ENCODE measurements around the gene C2orf69.
"Not testable (repeated sequence)": the region's sequence is repeated elsewhere in the genome, so short reads cannot be mapped to it uniquely, and the experiment has no call there.

Gene C2orf69

DNA sequence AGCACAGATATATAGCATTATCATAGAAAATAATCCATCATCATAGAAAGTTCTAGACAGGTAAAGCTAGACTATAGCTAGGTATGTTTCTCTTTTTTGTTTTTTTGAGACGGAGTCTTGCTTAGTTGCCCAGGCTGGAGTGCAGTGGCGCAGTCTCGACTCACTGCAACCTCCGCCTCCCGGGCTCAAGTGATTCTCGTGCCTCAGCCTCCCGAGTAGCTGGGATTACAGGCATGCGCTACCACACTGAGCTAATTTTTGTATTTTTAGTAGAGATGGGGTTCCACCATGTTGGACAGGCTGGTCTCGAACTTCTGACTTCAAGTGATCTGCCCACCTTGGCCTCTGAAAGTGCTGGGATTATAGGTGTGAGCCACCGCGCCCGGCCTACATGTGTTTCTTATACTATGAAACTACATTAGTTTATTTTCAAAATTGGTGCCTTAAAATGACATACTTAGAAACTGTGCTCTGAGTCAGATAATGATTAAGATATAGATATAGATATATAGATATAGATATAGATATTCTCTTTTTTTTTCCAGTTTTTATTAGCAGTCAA, 1.5 kb downstream of the C2orf69 start:
- not testable (repeated sequence) for DNase-seq (ENCODE audit: extremely low read depth in 1 of 2, low read depth in 1 of 2)

DNA sequence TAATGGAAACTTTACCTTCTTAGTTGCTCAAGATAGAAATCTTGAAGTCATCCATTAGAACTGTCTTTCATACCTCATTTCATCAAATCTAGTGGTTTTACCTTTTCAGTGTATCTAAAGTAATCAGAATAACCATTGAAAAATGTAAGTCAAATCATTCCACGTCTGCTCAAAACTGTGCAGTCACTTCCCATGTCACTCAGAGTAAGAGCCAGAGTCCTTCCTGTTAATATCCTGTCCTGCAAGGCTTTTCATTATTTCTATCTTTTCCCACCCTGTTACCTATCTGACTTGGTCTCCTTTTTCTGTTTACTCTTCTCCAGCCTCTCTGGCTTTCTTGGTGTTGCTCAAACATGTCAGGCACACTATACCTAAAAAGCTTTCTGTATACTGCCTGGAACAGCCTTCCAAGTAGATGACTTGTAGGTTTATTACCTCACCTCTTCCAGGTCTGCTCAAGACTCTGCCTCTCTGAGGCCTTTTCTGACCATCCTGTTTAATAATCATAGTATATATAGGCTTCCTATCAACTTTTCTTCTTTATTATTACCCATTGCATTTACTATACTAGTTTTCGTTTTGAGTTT, 3.4 kb downstream of the C2orf69 start:
- DNase-seq (ENCODE audit: extremely low read depth in 1 of 2, low read depth in 1 of 2): no peak

DNA sequence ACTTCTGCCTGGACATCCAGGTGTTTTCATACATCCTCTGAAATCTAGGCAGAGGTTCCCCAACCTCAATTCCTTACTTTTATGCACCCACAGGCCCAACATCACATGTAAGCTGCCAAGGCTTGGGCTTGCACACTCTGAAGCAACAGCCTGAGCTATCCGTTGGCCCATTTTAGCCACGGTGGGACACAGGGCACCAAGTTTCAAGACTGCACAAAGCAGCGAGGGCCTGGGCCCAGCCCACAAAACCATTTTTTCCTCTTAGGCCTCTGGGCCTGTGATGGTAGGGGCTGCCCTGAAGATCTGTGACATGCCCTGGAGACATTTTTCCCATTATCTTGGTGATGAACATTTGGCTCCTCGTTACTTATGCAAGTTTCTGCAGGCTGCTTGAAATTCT, 5.9 kb downstream of the C2orf69 start:
- no peak for DNase-seq (ENCODE audit: extremely low read depth in 1 of 2, low read depth in 1 of 2)

DNA sequence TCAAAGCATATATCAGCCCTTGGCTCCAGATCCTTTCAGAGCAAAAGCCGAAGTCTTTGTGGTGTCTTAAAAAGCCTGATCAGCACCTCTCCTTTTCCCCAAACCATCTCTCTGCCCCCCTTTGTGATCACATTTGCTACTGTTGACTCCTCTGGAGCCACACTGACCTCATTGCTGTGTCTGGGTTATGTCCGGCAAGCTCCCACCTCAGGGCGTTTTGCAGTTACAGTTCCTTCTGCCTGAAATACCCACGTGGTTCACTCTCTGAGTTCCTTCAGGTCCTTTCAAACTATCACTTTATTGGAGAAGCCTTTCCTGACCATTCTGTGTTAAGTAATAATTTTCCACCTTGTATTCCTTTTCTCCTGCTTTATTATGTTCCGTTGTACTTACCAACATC, 11.8 kb downstream of the C2orf69 start:
- no peak for DNase-seq (ENCODE audit: extremely low read depth in 1 of 2, low read depth in 1 of 2)

DNA sequence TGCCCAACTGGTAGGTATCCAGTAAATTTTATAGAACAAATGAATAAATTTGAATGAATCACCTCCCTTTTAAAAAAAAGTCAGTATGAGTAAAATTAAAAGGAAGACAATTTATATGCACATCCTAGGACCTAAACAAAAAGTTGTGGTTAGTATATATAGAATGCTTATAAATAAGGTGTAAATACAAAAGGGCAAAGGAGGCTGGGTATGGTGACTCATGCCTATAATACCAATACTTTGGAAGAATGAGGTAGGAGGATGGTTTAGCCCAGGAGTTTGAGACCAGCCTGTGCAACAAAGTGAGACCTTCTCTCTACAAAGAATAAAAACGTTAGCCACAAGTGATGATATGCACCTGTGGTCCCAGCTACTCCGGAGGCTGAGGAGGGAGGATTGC, 12.8 kb downstream of the C2orf69 start:
- DNase-seq (ENCODE audit: extremely low read depth in 1 of 2, low read depth in 1 of 2): no peak

DNA sequence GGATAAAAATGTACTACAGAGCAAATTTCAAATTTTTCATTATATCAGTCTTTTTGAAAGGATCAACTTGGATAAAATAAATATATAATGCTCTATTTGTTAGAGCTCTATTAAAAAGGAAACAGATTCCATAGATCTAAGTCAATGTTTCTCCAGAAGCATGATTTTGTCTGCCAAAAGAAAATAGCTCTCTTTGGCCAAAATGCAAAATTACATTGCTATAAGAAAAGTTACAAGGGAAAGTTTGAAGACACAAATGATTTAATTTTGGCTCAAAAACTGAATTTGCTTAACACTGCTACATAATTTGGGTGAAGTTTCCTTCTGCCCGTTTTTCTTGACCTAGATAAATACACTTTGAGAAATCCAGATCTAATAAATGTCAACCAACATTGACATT, 15.7 kb downstream of the C2orf69 start:
- DNase-seq (ENCODE audit: extremely low read depth in 1 of 2, low read depth in 1 of 2): no peak

DNA sequence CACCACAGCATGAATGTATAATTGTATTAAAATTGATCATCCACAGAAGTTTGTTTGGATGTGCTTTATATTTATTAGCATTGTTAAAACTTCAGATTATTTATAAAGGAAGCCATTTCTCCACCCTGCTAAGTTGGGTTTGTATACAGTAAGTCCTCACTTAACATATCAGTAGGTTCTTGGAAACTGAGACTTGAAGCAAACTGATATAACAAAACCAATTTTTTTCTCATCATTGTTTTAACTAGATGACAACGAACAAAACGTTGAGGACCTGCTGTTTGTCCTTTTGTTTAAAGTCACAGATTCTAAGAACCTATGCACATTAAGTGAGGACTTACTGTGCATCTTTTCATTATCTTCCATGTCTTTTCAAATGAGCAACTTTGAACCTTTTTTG, 17.1 kb downstream of the C2orf69 start:
- no peak for DNase-seq (ENCODE audit: extremely low read depth in 1 of 2, low read depth in 1 of 2)

DNA sequence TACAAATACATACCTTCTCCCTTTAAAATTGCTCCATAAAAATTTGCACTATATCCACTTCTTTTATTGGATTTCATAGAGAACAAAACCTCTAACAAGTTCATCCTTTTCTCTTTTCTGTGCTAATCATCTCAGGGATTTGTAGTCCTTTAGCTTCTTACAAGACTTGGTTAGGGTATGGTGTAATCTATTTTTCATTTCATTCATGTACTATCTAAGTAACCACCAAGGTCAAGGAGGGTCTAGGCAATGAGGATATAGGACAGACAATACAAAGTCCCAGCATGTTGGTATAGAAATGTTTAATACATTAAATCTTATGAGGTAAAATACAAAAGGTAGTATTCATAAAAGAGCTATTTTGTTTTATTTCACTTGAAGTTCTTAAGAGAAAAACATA, 17.5 kb downstream of the C2orf69 start:
- DNase-seq (ENCODE audit: extremely low read depth in 1 of 2, low read depth in 1 of 2): no peak

DNA sequence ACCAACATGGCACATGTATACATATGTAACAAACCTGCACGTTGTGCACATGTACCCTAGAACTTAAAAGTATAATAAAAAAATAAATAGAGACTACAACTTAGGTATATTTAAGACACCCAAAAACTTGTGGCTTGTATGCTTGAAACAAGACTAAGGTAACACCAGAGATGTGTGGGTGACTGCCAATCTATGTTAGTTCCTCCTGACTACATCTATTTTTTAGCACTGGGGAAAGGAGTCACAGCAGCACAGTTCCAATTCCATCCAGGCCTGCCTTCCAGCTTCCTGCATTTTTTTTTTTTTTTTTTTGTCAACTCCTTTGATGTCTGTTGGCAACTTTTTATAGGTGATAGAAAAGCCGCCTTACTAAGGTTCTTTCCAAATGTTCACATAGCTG, 18.2 kb downstream of the C2orf69 start:
- DNase-seq (ENCODE audit: extremely low read depth in 1 of 2, low read depth in 1 of 2): no peak

DNA sequence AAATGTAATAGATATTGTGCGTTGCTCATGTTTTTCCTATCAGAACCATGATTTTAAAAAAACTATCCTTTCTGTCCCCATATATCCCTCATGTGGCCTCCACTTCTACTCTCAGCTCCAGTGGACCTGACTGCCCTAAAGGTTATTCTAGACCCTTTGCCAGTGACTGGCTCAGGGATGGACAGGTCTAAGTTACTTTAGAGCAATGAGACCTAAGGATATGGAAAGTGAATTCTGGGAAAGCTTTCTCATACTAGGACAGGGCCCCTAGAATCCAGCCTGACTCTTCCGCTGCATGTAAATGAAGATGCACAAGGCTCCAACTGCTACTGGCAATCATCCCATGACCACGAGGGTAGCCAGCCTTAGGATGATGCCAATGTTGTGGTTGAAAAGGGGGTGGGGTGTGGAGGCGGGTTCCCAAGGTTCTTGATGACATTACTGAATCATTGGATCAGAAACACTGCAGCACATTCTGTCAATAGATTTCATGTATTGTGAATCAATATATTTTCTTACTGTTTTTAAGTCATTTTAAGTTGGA, 21.3 kb downstream of the C2orf69 start:
- no peak for DNase-seq (ENCODE audit: extremely low read depth in 1 of 2, low read depth in 1 of 2)

DNA sequence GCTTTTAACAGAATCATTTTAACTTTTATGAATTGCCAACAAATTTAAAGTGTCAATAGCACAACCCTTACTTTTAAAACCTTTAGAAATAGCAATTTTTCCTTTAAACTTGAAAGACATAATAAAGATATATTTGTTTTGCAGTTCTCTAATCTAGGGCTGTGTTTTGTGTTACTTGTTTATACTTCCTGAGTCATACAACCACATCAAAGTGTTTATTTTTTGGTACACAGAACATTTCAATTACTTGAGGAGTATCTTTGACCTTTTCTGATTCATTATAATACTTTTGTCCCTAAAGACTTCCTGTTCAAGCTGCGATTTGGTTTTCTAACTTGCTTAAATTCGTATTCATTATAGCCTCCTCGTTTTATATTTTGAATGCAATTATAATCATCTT, 22.4 kb downstream of the C2orf69 start:
- DNase-seq (ENCODE audit: extremely low read depth in 1 of 2, low read depth in 1 of 2): no peak

DNA sequence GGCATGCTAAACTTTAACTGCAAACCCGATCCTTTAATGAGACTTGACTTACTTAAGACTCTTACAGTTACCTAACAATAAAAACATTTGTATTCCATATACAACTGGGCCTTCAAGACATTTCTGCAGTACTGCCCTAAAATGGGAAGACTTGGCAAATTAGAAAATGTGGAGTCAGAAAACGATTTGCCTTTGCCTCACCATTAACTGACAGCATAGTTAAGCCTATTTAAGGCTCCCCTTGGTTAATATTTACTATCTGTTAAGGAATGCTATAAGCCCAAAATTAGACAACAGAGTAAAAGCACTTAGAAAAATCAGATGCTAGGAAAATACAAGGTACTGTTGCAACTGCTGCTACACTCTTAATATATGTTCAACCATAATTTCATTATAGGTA, 25.5 kb downstream of the C2orf69 start:
- no peak for DNase-seq (ENCODE audit: extremely low read depth in 1 of 2, low read depth in 1 of 2)

DNA sequence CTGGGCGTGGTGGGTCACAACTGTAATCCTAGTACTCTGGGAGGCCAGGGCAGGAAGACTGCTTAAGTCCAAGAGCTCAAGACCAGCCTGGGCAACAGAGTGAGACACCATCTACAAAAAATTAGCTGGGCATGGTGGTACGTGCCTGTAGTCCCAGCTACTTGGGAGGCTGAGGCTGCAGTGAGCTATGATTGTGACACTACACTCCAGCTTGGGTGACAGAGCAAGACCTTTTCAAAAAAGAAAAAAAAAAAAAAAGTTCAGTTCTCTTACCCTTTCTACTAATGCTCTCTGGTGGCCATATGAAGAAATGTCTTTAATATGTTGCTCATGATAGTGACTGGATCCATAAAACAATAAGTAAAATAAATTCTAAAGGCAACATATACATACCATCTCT, 29.3 kb downstream of the C2orf69 start:
- no peak for DNase-seq (ENCODE audit: extremely low read depth in 1 of 2, low read depth in 1 of 2)

DNA sequence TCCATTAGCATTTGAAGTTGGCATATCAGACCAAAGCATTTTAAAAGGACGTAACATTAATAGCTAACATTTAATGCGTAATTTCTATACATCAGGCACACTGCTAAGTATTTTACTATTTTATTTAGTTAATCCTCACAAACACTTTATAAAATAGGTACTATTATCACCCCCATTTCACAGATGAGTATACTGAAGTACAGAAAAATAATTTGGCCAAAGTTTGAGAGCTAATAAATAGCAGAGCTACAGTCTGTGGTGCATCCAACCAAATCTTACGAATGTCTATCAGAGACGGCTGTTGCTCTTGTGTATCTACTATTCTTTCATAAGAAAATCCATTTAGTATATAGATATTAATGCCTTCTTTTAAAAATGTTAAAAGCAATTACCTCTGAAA, 32.3 kb downstream of the C2orf69 start:
- DNase-seq (ENCODE audit: extremely low read depth in 1 of 2, low read depth in 1 of 2): no peak

DNA sequence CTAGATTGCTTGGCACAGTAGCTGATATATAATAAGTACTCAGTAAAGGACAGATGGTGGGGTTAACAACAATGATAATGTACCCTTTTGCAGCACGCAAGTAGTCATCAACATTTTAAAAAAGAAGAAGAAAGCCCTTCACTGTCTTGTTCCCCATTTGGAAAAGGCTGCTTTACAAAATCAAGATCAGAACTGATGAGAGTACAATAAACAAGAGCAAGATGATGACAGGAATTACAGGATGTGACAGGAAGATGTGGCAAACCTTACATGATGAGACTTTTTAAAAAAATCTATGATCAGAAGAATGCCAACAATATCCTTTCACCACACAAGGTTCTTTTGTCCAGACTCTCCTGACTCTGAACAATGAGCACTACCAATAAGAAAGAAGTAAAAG, 35.1 kb downstream of the C2orf69 start:
- DNase-seq (ENCODE audit: extremely low read depth in 1 of 2, low read depth in 1 of 2): no peak

DNA sequence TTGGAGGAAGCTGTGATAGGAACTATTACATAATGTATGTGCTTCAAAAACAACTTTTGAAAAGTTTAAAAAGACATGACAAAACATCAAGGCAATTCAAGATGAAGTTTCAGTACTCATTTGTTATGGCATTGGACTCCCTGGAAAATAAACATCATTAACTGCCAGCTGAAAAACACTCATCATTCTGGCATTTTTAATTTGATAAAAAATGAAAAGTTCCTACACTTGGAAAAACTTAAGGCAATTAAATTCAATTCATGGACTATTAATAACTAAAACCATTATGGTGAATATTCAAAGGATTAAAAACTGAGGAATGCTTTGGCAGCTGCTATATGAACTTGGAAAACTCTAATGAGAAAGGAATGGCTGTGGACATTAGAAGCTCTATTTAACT, 35.7 kb downstream of the C2orf69 start:
- DNase-seq (ENCODE audit: extremely low read depth in 1 of 2, low read depth in 1 of 2): no peak

DNA sequence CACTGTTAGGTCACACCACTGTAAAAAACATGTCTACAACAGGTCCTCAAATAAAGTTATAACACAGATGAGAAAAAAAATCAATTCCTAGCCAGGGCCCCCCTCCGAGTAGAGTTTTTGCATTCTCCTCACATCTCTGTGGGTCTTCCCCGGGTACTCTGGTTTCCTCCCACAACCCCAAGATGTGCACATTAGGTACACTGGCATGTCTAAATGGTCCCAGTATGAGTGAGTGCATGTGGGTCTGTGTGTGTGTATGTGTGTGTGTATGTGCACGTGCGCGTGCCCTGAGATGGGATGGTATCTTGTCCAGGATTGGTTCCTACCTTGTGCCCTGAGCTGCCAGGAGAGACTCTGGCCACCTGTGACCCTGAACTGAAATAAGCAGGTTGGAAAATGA, 39.3 kb downstream of the C2orf69 start:
- DNase-seq (ENCODE audit: extremely low read depth in 1 of 2, low read depth in 1 of 2): no peak

DNA sequence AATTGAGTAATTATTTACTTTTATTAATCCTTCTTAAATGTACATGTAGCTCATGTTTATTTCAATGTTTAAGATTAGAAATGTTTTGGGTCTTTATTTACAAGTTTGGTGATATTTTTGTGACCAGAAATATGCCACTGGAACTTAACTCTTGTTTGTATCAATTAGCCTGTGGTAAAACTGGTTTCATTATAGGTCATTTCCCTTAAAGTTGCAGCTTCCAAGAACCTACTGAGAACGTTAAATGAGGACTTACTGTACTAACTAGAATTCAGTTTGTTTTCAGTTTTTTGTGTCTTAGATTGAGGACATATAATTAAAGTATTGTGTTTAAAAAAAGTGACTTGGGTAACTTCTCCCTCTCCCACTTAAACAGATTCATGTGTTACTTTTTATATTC, 39.9 kb downstream of the C2orf69 start:
- DNase-seq (ENCODE audit: extremely low read depth in 1 of 2, low read depth in 1 of 2): no peak

DNA sequence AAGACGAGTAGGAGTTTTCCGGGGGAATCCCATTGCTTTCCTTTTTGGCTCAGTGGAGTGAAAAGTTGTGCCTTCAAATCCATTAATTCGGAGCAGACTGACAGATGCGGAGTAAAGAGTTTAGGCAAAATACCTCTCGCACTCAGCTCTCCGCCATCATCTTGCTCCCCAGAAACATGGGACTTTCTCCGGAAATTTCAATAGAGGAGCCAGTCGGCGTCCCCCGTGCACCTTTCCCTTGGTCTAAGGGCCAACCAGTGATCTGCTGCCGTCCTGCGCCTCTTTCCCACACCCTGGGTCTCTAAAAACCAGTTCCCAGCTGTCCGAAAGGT, 43.9 kb downstream of the C2orf69 start:
- no peak for DNase-seq (ENCODE audit: extremely low read depth in 1 of 2, low read depth in 1 of 2)

DNA sequence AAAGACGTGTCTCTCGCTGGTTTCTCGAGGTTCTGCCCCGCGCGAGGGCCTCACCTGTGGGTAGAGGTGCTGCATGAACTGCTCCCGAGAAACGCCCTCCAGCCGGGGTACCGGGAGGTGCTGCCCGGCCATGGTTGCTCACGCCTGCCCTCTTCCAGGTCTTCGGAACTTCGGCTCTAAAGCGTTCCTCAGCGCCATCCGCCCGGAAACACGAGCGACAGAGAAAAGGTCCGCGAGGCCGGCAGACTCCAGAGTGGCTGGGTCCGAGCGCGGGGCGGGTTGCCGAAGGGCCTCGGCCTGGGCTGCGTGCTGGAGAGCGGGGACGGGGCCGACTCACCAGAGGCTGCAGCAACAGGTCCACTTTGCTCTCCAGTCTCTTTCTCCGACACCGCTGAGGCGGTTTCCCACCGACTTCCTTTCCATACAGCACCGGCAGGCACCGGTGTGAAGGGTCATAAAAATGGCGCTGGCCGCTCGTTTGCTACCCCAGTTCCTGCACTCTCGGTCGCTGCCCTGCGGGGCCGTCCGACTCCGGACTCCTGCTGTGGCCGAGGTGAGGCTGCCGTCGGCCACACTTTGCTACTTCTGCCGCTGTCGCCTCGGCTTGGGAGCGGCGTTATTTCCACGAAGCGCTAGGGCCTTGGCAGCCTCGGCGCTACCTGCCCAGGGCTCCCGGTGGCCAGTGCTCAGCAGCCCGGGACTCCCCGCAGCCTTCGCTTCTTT, 44.4 kb downstream of the C2orf69 start, which contains the start of the genes MAIP1 and TYW5:
Gene MAIP1, plus strand, starts transcription at position 244 of the 723 bp plus-strand sequence. Its CDS starts 217 bp downstream, at position 461.
Gene TYW5, minus strand, starts transcription at position 153 of the 723 bp plus-strand sequence. Its CDS starts 21 bp downstream, at position 132.
- peak; percentile 52 to 58 for DNase-seq (ENCODE audit: extremely low read depth in 1 of 2, low read depth in 1 of 2)

DNA sequence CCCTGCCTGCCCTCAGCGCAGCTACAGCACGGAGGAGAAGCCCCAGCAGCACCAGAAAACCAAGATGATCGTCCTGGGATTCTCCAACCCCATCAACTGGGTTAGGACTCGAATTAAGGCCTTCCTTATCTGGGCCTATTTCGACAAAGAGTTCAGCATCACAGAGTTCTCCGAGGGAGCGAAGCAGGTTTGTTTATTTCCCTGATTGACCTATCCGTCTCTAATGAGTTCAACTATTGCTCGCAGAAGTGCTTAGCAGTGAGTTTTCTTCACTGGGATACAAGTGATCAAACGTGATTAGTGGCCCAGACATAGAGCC, 44.9 kb downstream of the C2orf69 start:
- no peak for DNase-seq (ENCODE audit: extremely low read depth in 1 of 2, low read depth in 1 of 2)

DNA sequence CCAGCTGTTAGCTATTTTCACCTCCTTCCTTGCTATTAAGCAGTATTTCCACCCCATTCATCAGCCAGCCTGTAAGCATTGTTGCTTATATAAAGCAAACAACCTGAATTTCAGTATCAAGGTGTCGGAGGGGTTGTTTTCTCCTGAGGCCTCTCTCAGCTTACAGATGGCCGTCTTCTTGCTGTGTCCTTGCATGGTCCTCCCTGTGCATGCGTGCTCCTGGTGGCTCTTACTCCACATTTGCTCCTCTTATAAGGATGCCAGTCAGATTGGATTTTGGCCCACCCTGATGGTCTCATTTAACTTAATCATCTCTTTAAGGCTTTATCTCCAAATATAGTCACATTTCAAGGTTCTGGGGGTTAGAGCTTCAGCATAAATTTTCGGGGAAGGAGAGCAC, 46.9 kb downstream of the C2orf69 start:
- DNase-seq (ENCODE audit: extremely low read depth in 1 of 2, low read depth in 1 of 2): no peak

Measured in activated CD8-positive, alpha-beta memory T cell treated with anti-CD3 and anti-CD28 coated beads for 1 hour (primary cell).